Left colon (tissue), 2 donors: ENCODE results near the gene ARMC9. TPM values are rescaled to one million over a fixed set of nuclear protein-coding genes. Genes with fewer than 3 reads are reported as not detected.
"Not testable (repeated sequence)": the region's sequence is repeated elsewhere in the genome, so short reads cannot be mapped to it uniquely, and the experiment has no call there.

ENCODE experiments used
- ATAC-seq: fragments of 200-7000 bp; cut with Tn5 transposase; one replicate; pipeline ENCODE4 v1.9.1; 2020; ENCODE audit warnings: mild to moderate bottlenecking, moderate library complexity
- DNase-seq, 2 donors: peaks; one replicate each; pipeline ENCODE4 v3.0.0-alpha.2; 2020
- intact Hi-C, 2 donors: fragments of 100-400 bp; cut with DNase I in 1 of 2; cut with micrococcal nuclease in 1 of 2; formaldehyde crosslinking; loops; one replicate each; pipeline versions ENCODE4 v1.11.2 to v1.14.0; 2022; cut with DNase I, micrococcal nuclease
- total RNA-seq, 2 donors: library from RNA; stranded (reverse); fragmentation: NEBNext Ultra II Directional; extraction: Animal tissue kit (Norgen Biotek cat#: 25700); gene quantifications; one replicate each; pipeline ENCODE4 v1.2.1, GENCODE V29; 2021
- donor health status: DM: no; HTN: no; CAD: no.
- donor health status: DM: yes; HTN: yes; CAD: no.

Gene ARMC9
- total RNA-seq, 2 donors from 2014 or later: 9.4 to 13.6 TPM

DNA sequence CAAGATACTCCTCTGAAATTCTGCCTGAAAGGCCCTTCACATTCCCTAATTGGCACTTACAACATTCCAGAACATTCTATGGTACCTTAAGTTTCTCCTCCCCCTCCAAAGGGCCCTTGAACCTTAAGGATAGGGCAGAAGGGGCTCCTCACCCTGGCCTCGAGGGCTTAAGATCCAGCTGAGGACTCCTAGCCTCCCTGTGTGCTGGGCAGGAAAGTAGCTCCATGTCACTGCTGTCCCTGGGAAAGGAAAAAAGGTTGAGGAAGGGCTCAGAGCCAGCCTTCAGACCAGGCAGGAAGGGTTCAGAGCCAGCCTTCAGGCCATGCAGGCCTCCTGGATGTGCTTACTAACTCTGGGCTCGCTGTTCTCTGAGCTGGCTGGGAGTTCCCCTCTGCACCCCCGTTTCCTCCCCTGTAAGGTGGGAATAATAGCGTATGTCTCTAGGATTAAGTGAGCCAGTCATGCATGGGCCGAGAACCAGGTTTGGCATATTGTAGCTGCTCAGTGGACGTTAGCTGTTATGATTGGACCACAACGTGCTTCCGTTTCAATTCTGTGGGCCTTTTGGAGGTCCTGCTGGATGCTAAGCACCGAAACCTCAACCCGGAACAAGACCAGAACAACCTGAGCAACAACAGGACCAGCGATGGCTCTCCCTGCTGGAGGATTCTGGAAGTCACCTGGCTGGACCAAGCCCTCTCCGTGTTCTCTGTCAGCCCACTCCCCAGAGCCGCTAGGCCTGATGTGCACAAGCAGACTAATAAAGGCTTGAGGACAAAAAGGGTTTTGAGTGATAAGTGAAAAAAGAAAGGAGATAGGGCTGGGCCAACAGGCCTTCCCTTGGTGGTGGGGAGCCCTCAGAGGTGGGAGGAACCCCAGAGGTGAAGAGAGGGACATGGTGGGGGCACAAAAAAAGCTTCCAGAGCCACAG is 196.0 kb downstream of the ARMC9 start:
- DNase-seq (peak; percentile 55 to 60), ATAC-seq (peak; percentile 39)
- intact Hi-C loops: no loop called here

DNA sequence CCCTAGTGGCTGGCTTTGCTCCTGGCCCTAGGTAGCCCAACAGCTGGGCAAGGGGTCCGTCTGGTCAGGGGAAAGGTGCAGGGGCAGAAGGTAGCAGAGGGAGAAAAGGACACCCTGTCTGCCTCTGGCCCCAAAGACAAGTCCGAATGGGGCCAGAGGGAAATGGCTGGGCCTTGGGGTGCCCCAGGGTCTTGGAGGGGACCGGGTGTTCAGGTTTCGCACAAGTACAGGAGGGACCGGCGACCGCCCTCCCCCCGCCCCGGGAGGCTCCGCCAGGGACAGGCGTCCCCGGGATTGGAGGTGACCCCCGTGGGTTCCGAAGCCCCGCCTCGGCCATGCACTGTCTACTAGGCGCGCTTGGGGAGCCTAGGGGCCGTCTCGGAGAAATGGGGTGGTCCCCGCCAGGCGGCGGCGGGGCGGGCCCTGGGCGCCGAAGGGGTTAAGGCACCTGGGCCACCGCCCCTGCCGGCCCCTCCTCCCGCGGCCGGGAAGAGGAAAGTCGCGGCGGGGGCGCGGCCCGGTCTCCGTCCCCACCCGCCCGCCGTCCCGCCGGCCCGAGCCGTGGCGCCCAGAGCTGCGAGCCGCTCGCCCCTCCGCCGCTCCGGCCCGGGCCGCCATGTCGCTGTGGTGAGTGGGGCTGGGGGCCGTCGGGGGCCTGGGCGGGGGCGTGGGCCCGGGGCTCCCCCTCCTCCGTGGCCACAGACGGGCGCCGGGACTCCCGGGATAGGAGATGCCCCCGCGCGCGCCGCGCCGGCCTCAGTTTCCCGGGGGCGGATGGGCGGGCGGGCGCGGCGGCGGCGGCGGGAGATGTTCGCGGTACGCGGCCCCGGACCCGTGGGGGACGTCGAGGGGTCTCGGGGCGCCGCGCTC is 197.0 kb downstream of the ARMC9 start, which contains the start of gene B3GNT7:
B3GNT7 (plus strand) TSS at position 523 of the 870 bp plus-strand sequence; CDS start at position 617, 94 bp downstream.
- ATAC-seq: peak; percentile 76
- intact Hi-C loops: no loop called here

DNA sequence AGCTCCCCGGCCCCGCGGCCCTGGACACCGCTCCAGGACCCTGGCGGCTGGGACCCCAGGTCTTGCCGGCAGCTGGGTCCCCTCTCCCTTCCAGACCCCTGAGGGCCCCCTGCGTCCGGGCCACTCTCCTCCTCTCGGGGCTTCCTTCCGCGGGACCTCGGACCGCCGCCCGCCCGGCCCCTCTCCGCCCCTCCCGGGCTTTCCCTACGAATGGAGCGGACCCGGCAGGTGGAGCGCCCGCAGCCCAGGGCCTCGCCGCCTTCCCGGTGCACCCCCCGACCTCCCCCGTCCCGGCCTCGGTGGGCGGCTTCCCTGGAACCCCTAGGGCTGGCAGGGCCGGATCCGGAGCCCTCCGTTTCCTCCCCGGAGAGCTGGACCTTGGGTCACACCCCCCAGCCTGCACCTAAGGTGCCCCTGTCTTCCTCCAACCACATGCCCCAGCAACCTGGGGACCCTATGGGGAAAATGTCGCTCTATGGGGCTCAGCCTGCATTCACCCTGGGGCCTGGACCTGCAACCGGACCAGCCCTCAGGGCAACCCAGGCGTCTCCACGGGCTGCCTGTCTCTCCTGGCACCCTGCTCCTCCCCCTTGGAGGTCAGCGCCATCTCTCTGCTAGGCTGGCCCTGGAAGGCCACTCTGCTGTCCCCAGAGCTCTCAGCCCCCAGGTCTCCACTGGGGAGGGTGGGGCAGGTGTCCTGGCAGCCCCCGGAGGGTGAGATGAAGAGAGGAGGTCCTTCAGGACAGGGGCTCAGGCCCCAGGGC is 197.8 kb downstream of the ARMC9 start:
- intact Hi-C loops: no loop called here
- DNase-seq (peak in 1 of 2 donors; percentile 39), ATAC-seq (peak; percentile 38)

More for the DNA sequence above, 197.0 kb downstream of the ARMC9 start, which contains the start of gene B3GNT7:
- peak; percentile 63 to 77 for DNase-seq

GRCh38 chr2:231397011-231397927 is 198.8 kb downstream of the ARMC9 start:
- intact Hi-C loops: no loop called here
- ATAC-seq (no peak), DNase-seq (no peak)

- DNase-seq (no peak), ATAC-seq (no peak)
- intact Hi-C loops: no loop called here
Observed at GRCh38 chr2:231397928-231398294, 199.5 kb downstream of the ARMC9 start.

DNA sequence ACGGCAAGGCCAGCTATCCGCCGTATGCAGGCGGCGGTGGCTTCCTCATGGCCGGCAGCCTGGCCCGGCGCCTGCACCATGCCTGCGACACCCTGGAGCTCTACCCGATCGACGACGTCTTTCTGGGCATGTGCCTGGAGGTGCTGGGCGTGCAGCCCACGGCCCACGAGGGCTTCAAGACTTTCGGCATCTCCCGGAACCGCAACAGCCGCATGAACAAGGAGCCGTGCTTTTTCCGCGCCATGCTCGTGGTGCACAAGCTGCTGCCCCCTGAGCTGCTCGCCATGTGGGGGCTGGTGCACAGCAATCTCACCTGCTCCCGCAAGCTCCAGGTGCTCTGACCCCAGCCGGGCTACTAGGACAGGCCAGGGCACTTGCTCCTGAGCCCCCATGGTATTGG is 200.2 kb downstream of the ARMC9 start:
- intact Hi-C loops: no loop called here
- DNase-seq: no peak
- no peak for ATAC-seq

GRCh38 chr2:231399046-231399852 is 200.8 kb downstream of the ARMC9 start:
- DNase-seq (no peak), ATAC-seq (no peak)
- intact Hi-C loops: no loop called here

- DNase-seq: peak; percentile 31 to 41
- intact Hi-C loops: no loop called here
- ATAC-seq: peak; percentile 45
Observed at GRCh38 chr2:231399853-231400680, 201.6 kb downstream of the ARMC9 start.

- DNase-seq, intact Hi-C loops, ATAC-seq: not testable (repeated sequence)
Observed at GRCh38 chr2:231400681-231401080, 202.2 kb downstream of the ARMC9 start.

DNA sequence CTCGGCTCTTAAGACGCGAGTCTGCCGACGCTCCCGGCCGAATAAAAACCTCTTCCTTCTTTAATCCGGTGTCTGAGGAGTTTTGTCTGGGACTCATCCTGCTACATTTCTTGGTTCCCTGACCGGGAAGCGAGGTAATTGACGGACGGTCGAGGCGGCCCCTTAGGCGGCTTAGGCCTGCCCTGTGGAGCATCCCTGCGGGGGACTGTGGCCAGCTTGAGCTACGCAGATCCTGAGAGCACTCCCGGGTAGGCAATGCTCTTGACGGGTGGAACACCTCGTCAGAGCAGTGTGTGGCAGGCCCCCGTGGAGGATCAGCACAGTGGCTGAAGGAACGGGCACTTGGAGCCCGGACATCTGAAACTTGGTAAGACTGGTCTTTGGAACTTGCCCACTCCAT is 202.7 kb downstream of the ARMC9 start:
- ATAC-seq, intact Hi-C loops: not testable (repeated sequence)
- peak in 1 of 2 donors; percentile 28 for DNase-seq

- ATAC-seq, DNase-seq, intact Hi-C loops: not testable (repeated sequence)
Observed at GRCh38 chr2:231403421-231404182, 205.2 kb downstream of the ARMC9 start.

DNA sequence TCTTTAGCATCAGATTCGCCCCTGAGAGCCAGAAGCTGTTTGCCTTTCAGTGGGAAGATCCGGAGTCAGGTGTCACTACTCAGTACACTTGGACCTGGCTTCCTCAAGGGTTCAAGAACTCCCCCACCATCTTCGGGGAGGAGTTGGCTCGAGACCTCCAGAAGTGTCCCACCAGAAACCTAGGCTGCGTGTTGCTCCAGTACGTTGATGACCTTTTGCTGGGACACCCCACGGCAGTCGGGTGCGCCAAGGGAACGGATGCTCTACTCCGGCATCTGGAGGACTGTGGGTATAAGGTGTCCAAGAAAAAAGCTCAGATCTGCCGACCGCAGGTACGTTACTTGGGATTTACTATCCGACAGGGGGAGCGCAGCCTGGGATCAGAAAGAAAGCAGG is 205.8 kb downstream of the ARMC9 start:
- intact Hi-C loops, DNase-seq, ATAC-seq: not testable (repeated sequence)

- ATAC-seq, intact Hi-C loops, DNase-seq: not testable (repeated sequence)
Observed at GRCh38 chr2:231405601-231406367, 207.4 kb downstream of the ARMC9 start.

- ATAC-seq, DNase-seq, intact Hi-C loops: not testable (repeated sequence)
Observed at GRCh38 chr2:231407686-231408085, 209.3 kb downstream of the ARMC9 start.
